ENCODE data around the gene MARVELD1. TPM values are rescaled to one million over a fixed set of nuclear protein-coding genes. Genes with fewer than 3 reads are reported as not detected.

Gene MARVELD1
- total RNA-seq, 1 donor from 2014 or later = 52.3 TPM

DNA sequence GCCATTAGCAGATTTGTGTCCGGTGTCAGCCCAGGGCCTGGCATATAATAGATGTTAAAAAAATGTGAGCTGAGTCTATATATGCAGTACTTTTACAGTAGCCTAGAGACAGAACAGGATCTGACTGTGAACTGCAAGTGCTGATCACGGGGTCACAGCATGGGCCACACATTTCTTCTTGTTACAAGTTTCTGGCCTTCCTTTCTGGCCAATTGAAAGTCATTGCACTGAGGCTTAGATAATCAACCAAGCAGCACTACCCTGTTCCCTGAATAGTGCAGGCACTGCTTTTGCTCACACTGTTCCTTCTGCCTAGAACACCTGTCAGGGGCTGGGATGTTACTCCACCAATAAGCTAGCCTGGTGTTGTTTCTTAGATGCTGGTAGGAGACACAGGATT lies 5.4 kb upstream of the MARVELD1 start:
- no peak for DNase-seq (ENCODE audit: low read depth, low spot score)
- Mint-ChIP-seq H3K4me1 (peaks cover 16% of the 10 kb centered on the region), H3K36me3 (ENCODE audit: low read depth) (no peaks in the 10 kb centered on the region), H3K4me3 (no peak overlapping the region), H3K27ac (ENCODE audit: unreplicated experiment) (no peak overlapping the region), H3K9me3 (no peaks in the 10 kb centered on the region), H3K27me3 (ENCODE audit: low read depth) (peaks cover 2% of the 10 kb centered on the region)
- TF ChIP-seq, protein P1, sequence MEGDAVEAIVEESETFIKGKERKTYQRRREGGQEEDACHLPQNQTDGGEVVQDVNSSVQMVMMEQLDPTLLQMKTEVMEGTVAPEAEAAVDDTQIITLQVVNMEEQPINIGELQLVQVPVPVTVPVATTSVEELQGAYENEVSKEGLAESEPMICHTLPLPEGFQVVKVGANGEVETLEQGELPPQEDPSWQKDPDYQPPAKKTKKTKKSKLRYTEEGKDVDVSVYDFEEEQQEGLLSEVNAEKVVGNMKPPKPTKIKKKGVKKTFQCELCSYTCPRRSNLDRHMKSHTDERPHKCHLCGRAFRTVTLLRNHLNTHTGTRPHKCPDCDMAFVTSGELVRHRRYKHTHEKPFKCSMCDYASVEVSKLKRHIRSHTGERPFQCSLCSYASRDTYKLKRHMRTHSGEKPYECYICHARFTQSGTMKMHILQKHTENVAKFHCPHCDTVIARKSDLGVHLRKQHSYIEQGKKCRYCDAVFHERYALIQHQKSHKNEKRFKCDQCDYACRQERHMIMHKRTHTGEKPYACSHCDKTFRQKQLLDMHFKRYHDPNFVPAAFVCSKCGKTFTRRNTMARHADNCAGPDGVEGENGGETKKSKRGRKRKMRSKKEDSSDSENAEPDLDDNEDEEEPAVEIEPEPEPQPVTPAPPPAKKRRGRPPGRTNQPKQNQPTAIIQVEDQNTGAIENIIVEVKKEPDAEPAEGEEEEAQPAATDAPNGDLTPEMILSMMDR (conservative IDR thresholded peaks at IDR 0.05) = no peak

DNA sequence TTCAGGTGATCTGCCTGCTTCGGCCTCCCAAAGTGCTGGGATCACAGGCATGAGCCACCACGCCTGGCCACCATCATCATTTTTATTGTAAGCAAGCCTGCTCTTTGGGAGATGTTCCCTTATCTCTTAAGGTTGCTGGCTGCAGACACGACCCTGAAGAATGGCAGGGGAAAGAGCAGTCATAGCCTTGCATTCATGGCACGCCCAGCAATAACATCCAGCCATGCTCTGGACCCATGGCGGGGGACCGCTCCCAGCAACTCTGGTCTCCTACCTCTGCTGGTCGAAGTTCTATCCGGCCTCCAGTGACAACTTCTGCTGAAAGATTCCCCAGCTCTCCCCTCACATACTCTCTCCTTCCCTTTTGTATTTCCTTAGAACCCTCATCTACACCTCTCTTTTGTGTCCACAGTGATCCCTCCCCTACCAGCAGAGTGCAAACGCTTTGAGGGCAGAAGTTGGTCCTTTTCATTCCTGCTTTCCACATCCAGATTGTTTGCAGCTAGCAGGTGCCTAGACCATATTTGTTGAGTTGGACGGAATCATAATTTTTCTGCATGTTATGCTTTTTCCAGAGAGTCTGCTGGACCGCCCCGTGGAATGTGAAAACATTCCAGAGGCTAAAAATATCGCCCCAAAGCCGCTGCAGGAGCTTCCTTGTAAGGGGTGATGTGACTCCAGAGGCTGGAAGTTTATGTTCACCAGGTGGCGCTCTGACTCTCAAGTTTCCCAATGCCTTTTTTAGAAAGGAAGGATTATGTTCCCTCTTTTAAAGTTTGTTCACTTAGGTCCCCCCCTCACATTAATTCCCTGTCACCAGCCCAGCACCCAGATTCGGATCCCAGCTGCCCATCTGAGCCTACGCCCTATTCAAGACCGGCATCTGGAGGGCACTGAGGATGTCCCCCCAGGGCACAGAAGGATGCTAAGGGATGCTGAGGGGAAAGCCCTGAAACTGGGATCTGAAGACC lies 4.3 kb upstream of the MARVELD1 start:
- Mint-ChIP-seq H3K27me3 (ENCODE audit: low read depth) (peaks cover 2% of the 10 kb centered on the region), H3K4me3 (peak overlapping the region; percentile 58), H3K9me3 (no peaks in the 10 kb centered on the region), H3K4me1 (peaks cover 21% of the 10 kb centered on the region), H3K27ac (ENCODE audit: unreplicated experiment) (no peak overlapping the region), H3K36me3 (ENCODE audit: low read depth) (no peaks in the 10 kb centered on the region)
- TF ChIP-seq, protein P1 (conservative IDR thresholded peaks at IDR 0.05) = peak; percentile 71
- DNase-seq (ENCODE audit: low read depth, low spot score) = peak; percentile 62

DNA sequence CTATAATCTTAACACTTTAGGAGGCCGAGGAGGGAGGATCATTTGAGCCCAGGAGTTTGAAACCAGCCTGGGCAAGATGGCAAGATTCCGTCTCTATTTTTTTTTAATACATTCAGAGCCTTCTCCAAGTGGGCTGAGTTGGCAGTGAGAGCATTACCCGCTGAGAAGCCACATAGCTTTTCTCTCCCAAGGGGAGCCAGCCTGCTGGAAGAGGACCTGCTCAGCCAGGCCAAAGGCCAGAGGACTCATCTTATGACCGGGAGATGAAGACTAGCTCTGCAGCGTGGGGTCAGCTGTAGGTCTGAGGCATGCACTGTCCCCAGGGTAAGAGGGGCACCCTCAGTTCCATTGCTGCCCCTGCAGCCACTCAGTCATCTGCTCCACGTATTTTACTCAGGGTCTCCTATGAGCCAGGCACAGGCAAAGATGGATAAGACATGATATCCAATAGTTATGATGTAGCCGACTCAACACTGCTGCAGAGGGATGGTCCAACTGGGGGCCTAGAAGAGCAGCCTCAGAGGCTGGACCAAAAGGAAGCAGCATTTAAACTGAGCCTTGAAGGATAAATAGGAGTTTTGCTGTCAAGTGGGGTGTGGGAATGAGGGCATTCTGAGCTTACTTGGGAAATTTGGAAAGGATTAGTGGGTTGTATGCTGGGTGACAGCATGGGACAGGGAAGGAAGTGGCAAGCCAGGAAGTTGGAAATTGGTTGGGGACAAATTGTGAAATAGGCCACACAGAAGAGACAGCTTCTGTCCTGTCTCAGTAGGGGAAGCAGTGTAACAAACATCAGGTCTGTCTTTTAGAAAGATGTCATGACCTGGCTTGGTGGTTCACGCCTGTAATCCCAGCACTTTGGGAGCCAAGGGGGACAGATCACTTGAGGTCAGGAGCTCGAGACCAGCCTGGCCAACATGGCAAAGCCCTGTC lies 1.6 kb upstream of the MARVELD1 start:
- H3K27me3 Mint-ChIP-seq (ENCODE audit: low read depth) = peaks cover 6% of the 10 kb centered on the region
- H3K4me3 Mint-ChIP-seq = peak overlapping the region; percentile 78
- no peaks in the 10 kb centered on the region for H3K36me3 Mint-ChIP-seq (ENCODE audit: low read depth)
- no peak for DNase-seq (ENCODE audit: low read depth, low spot score)
- H3K4me1 Mint-ChIP-seq = peaks cover 41% of the 10 kb centered on the region
- no peaks in the 10 kb centered on the region for H3K9me3 Mint-ChIP-seq
- TF ChIP-seq, protein P1 (conservative IDR thresholded peaks at IDR 0.05) = no peak
- H3K27ac Mint-ChIP-seq (ENCODE audit: unreplicated experiment) = no peak overlapping the region

DNA sequence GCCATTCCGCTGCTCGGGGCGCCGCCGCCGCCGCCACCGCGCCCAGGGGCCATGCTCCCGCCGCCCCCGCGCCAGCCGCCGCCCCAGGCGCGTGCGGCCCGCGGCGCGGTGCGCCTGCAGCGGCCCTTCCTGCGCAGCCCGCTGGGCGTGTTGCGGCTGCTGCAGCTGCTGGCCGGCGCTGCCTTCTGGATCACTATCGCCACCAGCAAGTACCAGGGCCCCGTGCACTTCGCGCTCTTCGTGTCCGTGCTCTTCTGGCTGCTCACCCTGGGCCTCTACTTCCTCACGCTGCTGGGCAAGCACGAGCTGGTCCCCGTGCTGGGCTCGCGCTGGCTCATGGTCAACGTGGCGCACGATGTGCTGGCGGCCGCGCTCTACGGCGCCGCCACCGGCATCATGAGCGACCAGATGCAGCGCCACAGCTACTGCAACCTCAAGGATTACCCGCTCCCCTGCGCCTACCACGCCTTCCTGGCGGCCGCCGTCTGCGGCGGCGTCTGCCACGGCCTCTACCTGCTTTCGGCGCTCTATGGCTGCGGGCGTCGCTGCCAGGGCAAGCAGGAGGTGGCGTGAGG lies 383 bp downstream of the MARVELD1 start:
- Mint-ChIP-seq H3K9me3 (no peaks in the 10 kb centered on the region), H3K4me1 (peaks cover 59% of the 10 kb centered on the region), H3K27ac (ENCODE audit: unreplicated experiment) (peak overlapping the region; percentile 99), H3K36me3 (ENCODE audit: low read depth) (peaks cover 3% of the 10 kb centered on the region), H3K27me3 (ENCODE audit: low read depth) (peaks cover 6% of the 10 kb centered on the region), H3K4me3 (peak overlapping the region; percentile 97)
- peak; percentile 57 for DNase-seq (ENCODE audit: low read depth, low spot score)
- TF ChIP-seq, protein P1 (conservative IDR thresholded peaks at IDR 0.05) = peak; percentile 42

All from neural crest cell (in vitro differentiated cells).